TTC549 (cell line): ENCODE data around the gene MZF1.

Experiments
- FAIRE-seq: peaks from 2 replicates; lab custom pipeline; 2012; peaks lifted over from hg19 to GRCh38; lab: Jason Lieb, UNC

Gene MZF1

DNA sequence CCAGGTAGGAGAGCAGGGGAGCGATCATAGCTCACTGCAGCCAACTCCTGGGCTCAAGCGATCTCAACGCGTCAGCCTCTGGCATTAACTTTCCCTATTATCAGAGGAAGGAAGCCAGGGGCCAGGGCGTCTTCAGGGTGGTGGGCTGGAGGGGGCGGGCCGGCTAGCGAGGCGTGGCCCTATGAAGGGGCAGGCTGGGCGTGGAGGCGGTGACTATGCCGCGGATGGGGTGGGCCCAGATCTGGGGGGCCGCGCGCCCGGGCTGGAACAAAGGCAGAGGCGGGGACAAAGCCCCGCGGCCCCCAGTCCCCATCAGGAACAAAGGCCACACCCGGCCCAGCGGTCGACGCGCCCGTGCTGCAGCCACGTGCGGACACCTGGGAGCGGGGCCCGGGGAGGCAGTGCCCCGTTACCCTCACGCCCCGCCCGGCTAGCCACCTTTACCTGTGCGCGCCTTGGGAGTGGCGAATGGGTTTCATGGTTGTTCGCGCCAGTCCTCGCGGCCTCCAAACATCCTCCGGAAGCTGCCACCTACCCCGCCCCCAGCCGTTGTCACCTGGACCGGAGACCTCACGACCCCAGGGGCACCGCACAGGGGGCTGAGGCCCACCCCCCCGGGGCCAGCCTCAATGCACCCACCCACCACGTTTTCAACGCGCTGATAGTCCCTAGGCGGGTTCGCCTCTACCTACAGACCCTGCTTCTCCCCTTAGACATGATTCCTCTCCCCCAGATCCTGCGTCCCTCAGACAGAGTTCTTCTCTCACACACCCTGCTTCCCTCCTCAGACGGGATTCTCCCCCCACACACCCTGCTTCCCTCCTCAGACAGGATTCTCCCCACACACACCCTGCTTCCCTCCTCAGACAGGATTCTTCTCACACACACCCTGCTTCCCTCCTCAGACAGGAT is 34.6 kb downstream of the MZF1 start:
- no peak for FAIRE-seq

GRCh38 chr19:58536852-58537798 is 36.0 kb downstream of the MZF1 start:
- FAIRE-seq, result no peak

DNA sequence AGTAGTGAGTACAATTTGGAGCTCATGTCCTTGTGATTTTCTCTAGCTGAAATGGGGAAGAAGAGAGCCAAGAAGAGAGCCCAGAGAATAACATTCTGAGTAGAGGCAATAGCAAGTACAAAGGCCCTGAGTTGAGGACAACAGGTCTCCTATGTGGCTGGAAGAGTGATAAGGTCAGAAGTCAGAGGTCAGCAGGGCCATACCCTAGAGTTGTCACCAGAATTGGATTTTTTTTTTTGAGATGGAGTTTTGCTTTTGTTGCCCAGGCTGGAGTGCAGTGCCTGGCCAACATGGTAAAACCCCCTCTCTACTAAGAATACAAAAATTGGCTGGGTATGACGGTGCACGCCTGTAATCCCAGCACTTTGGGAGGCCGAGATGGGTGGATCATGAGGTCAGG is 37.3 kb downstream of the MZF1 start:
- FAIRE-seq, result no peak

DNA sequence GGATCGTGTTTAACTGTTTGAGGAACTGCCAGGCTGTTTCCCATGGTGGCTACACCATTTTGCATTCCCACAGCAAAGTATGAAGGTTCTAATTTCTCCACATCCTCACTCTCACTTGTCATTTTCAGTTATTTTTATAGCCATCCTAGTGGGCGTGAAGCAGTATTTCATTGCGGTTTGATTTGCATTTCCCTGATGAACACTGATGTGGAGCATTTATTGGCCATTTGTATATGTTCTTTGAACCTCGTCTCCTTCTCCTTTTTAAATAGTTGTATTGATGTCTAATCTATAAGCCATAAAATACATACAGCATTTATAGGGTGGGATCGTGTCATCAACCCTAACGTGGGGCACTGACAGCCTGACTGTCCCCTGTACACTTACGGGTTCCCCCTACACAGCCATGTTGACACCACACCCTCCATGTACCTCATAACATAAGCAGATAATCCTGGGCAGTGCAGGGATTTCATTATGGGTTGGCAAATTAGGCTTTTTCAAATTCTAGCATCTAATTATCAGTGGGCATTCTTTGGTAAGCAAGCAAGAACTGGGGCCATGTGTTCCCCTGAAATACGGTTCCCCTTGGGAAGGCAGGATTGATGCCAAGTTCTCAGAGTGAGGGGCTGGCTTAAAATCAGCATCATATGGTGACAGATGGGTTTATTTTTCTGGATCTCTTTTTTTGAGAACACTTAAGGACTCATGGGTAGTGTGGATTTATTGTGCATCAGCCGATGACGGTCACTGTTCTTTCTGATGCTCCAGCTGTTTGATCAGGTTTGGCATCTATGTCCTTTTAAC is 41.9 kb downstream of the MZF1 start:
- FAIRE-seq, result no peak

DNA sequence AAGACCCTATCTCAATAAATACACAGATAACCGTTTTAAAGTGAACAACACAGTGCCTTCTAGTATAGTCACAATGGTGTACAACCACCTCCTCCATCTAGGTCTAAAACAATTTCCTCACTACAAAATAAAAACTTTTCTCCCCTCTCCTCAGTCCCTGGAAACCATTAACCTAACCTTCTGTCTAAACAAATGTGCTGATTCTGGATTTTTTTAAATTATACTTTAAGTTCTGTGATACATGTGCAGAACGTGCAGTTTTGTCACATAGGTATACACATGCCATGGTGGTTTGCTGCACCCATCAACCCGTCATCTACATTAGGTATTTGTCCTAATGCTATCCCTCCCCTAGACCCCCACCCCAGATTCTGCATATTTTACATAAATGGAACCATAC is 43.7 kb downstream of the MZF1 start:
- FAIRE-seq, result no peak

- no peak for FAIRE-seq
These were observed 50.4 kb downstream of the MZF1 start for GRCh38 chr19:58522709-58523108.

DNA sequence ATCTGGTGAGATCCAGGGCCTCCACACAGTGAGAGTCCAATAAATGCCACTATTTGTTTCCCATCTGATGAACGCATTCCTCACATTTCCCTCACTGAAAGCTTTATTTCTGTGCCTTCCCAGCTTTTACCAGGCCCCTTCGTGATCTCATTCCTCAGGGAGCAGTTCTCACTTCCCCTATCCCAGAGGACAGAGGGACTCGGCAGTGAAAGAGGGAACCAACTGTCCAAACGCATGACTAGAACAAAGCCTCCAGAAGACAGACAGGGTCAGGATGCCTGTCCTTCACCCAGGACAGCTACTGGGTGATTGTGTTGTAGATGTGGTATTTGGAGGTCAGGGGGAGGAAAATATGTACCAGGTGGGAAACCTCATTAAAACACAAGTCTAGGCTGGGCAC is 51.5 kb downstream of the MZF1 start:
- FAIRE-seq, result no peak

DNA sequence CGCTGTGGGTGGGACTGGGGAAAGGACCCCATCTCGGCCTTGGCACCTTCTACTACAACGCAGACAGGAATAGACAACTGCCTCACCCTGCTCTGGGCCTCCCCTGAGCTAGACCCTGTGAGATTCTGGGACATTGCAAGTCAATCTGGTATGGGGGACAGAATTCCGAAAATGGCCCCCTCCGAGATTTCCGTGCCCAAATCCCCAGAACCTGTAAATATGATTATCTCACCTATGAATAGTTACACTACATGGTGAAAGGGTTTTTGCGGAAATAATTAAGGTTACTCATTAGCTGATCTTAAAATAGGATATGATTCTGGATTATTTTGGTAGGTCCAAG is 52.9 kb downstream of the MZF1 start:
- no peak for FAIRE-seq

- no peak for FAIRE-seq
These were observed 53.5 kb downstream of the MZF1 start, which contains the start of gene ZBTB45 for GRCh38 chr19:58519355-58520256. Gene ZBTB45, minus strand, starts transcription at chr19:58519810. Its CDS starts 2,137 bp downstream, at chr19:58517673.

DNA sequence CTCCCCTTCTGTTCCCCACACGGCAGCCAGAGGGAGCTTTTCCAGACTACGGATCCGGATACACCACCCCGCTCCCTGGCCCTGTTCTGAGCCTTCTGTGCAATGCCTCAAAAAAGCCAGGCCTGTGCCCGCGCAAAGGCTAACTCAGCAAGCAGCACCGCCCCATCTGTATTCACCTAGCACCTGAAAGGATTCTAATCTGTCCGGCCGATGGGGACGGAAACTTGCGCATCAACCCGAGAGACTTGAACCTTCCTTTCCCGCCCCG is 54.1 kb downstream of the MZF1 start:
- FAIRE-seq, result no peak

- FAIRE-seq, result no peak
These were observed 54.7 kb downstream of the MZF1 start for GRCh38 chr19:58518256-58519086.

- FAIRE-seq, result no peak
These were observed 55.9 kb downstream of the MZF1 start for GRCh38 chr19:58516964-58517833.

GRCh38 chr19:58516246-58516836 is 56.8 kb downstream of the MZF1 start:
- FAIRE-seq, result no peak

- no peak for FAIRE-seq
These were observed 57.9 kb downstream of the MZF1 start for GRCh38 chr19:58515259-58515658.

GRCh38 chr19:58514564-58515022 is 58.5 kb downstream of the MZF1 start:
- FAIRE-seq, result no peak

GRCh38 chr19:58513694-58514563 is 59.2 kb downstream of the MZF1 start:
- no peak for FAIRE-seq

GRCh38 chr19:58513213-58513693 is 59.9 kb downstream of the MZF1 start:
- no peak for FAIRE-seq
